Activated T-helper 2 cell treated with anti-CD3 and anti-CD28 coated beads, Interferon-gamma antibody, Interleukin-2, Interleukin-4, amounts not matched to agents 10 μg/mL and 5 μg/mL and 100 μg/mL, durations not matched to agents 14 hours and 24 hours and 36 hours (primary cell): ENCODE measurements around the gene RCVRN. TPM values are rescaled to one million over a fixed set of nuclear protein-coding genes. Genes with fewer than 3 reads are reported as not detected.

Experiments
- DNase-seq: peaks from one replicate; pipeline ENCODE4 v3.0.0; 2021; ENCODE audit warnings: low spot score
- H3K27ac Mint-ChIP-seq: one replicate; pipeline ENCODE4 v1.8.0; 2021; ENCODE audit warnings: mixed read lengths
- H3K27me3 Mint-ChIP-seq: one replicate; pipeline ENCODE4 v1.8.0; 2021; ENCODE audit warnings: low read depth, mixed read lengths
- H3K36me3 Mint-ChIP-seq: one replicate; pipeline ENCODE4 v1.8.0; 2021; ENCODE audit warnings: low read depth, mixed read lengths
- H3K4me1 Mint-ChIP-seq: one replicate; pipeline ENCODE4 v1.8.0; 2021; ENCODE audit warnings: low read depth, mixed read lengths
- H3K4me3 Mint-ChIP-seq: one replicate; pipeline ENCODE4 v1.8.0; 2021; ENCODE audit warnings: low read depth, mild to moderate bottlenecking, moderate library complexity, mixed read lengths
- H3K9me3 Mint-ChIP-seq: one replicate; pipeline ENCODE4 v1.8.0; 2021; ENCODE audit warnings: mixed read lengths
- intact Hi-C: fragments of 100-400 bp; cut with micrococcal nuclease; formaldehyde crosslinking; loops from one replicate; pipeline ENCODE4 v1.15.1; 2023
- total RNA-seq: library from RNA; stranded (reverse); gene quantifications from 2 replicates; pipeline ENCODE4 v1.2.3, GENCODE V29; 2022

RCVRN gene
- total RNA-seq, 1 donor from 2014 or later, result not detected

GRCh38 chr17:9880582-9880999 lies 24.5 kb downstream of the RCVRN start:
- Mint-ChIP-seq H3K36me3 (no peaks in the 10 kb centered on the region), H3K27me3 (no peaks in the 10 kb centered on the region), H3K9me3 (peaks cover 27% of the 10 kb centered on the region), H3K4me1 (no peaks in the 10 kb centered on the region), H3K27ac (no peak overlapping the region), H3K4me3 (no peak overlapping the region)
- intact Hi-C loops, result no loop called here
- no peak for DNase-seq

GRCh38 chr17:9878786-9879525 lies 26.1 kb downstream of the RCVRN start:
- no peak for DNase-seq
- no peak overlapping the region for H3K4me3 Mint-ChIP-seq
- H3K9me3 Mint-ChIP-seq, result peaks cover 21% of the 10 kb centered on the region
- H3K4me1 Mint-ChIP-seq, result no peaks in the 10 kb centered on the region
- H3K27me3 Mint-ChIP-seq, result no peaks in the 10 kb centered on the region
- no peaks in the 10 kb centered on the region for H3K36me3 Mint-ChIP-seq
- H3K27ac Mint-ChIP-seq, result no peak overlapping the region
- intact Hi-C loops, result no loop called here

- H3K9me3 Mint-ChIP-seq, result peaks cover 15% of the 10 kb centered on the region
- no peak for DNase-seq
- H3K27ac Mint-ChIP-seq, result no peak overlapping the region
- H3K36me3 Mint-ChIP-seq, result no peaks in the 10 kb centered on the region
- no peaks in the 10 kb centered on the region for H3K27me3 Mint-ChIP-seq
- H3K4me3 Mint-ChIP-seq, result no peak overlapping the region
- H3K4me1 Mint-ChIP-seq, result no peaks in the 10 kb centered on the region
- intact Hi-C loops, result no loop called here
Measured at GRCh38 chr17:9878356-9878755, 26.7 kb downstream of the RCVRN start.

DNA sequence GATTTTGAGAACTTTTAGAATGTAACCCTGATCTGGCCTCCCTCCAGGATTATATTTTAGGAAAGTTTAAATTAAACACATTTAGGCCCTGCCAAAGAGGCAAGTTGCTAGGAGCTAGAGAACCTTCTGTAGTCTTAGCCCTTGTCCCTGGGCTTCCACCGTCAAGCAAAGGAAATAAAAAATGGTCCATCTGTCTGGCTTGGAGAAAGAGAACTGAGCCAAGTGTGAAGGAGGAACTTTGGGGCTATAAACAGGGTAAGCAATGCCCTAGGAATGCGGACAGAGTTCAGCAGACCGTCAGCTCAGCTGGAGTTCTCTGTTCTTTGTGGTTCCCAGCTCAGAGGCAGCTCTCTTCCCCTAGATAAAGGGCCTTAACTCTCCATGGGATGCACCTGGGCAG lies 29.6 kb downstream of the RCVRN start:
- H3K4me3 Mint-ChIP-seq, result no peak overlapping the region
- no peak overlapping the region for H3K27ac Mint-ChIP-seq
- no peaks in the 10 kb centered on the region for H3K9me3 Mint-ChIP-seq
- H3K4me1 Mint-ChIP-seq, result no peaks in the 10 kb centered on the region
- DNase-seq, result no peak
- intact Hi-C loops, result no loop called here
- H3K27me3 Mint-ChIP-seq, result no peaks in the 10 kb centered on the region
- no peaks in the 10 kb centered on the region for H3K36me3 Mint-ChIP-seq

DNA sequence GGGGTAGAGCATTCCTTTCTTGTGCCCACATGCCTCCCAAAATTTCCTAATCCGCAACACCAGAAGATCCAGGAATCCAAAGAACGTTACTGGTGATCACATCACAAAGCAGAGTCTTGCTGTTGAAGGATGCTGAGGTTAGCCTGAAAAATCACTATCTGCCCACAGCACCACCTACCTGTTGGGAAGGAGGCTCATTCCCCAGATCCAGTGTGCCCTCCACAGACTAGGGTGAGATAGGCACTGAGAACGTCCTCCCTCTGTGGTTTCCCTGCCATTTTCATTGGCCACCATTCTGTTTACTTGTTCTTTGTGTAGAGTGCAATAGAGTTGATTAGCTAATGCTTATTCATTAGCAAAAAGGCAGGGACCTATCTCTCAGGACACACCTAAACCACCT lies 30.3 kb downstream of the RCVRN start:
- no peaks in the 10 kb centered on the region for H3K9me3 Mint-ChIP-seq
- DNase-seq, result no peak
- no peaks in the 10 kb centered on the region for H3K4me1 Mint-ChIP-seq
- no peaks in the 10 kb centered on the region for H3K36me3 Mint-ChIP-seq
- intact Hi-C loops, result no loop called here
- H3K27me3 Mint-ChIP-seq, result no peaks in the 10 kb centered on the region
- H3K4me3 Mint-ChIP-seq, result no peak overlapping the region
- no peak overlapping the region for H3K27ac Mint-ChIP-seq

DNA sequence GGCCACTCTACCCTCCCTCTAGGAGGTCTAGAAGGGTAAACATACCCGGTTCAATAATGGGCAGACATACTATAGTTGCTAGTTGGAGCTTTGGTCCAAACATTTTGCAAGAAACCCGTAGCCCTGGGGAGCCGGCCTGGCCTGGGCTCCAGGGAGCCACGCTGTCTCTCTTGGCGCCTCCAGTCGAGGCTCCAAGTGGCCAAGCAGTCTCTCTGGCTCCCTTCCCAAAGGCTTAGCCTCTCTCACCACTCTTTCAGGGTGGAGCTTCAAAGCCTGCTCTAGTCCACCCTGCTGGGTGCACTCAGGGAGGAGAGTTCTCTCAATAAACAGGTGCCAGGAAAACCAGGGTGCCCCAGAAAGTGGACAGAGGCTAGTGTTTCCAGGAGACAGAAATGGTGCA lies 32.2 kb downstream of the RCVRN start:
- intact Hi-C loops, result no loop called here
- H3K4me1 Mint-ChIP-seq, result no peaks in the 10 kb centered on the region
- H3K9me3 Mint-ChIP-seq, result no peaks in the 10 kb centered on the region
- H3K27me3 Mint-ChIP-seq, result no peaks in the 10 kb centered on the region
- no peak for DNase-seq
- H3K4me3 Mint-ChIP-seq, result no peak overlapping the region
- H3K27ac Mint-ChIP-seq, result no peak overlapping the region
- no peaks in the 10 kb centered on the region for H3K36me3 Mint-ChIP-seq

DNA sequence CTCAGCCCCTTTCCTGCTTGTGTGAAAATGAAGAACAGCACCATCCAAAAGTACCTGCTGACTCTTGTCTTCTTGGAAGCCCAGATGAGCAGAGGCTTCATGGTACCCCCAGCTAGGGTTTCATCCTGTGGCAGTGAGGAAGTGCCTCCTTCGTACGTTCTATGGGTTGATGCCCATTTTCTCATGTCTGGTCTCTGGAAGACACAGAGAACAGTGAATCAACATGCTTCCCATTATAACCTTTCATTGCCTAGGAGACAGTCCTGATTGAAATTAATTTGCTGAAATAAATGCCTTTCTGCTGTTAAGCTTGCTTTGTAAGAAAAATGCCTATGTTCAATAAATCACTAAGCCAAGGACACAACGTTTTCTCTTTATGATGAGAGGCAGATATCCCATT lies 36.5 kb downstream of the RCVRN start:
- H3K4me1 Mint-ChIP-seq, result no peaks in the 10 kb centered on the region
- intact Hi-C loops, result no loop called here
- no peak for DNase-seq
- H3K4me3 Mint-ChIP-seq, result no peak overlapping the region
- H3K36me3 Mint-ChIP-seq, result no peaks in the 10 kb centered on the region
- no peaks in the 10 kb centered on the region for H3K27me3 Mint-ChIP-seq
- peaks cover 7% of the 10 kb centered on the region for H3K9me3 Mint-ChIP-seq
- no peak overlapping the region for H3K27ac Mint-ChIP-seq

DNA sequence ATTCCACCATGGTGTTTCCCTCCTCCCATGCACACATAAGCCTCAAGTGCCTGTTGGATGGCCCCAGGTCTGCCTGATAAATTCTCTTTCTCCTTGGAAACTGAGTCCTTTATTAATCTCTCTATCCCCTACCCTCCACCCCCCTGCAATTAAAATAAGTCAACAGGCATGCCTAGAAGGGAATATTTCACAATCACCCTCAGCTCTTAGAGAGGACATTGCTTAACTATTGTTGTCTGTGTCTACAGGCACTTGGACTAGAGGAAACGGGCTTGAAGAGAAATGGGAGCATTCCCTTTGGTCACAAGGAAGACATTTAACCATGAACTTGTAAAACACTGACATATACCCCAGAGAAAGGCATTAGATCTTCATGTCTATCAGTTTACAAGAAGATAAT lies 39.5 kb downstream of the RCVRN start:
- no peak for DNase-seq
- H3K4me1 Mint-ChIP-seq, result no peaks in the 10 kb centered on the region
- H3K36me3 Mint-ChIP-seq, result no peaks in the 10 kb centered on the region
- H3K27me3 Mint-ChIP-seq, result no peaks in the 10 kb centered on the region
- H3K9me3 Mint-ChIP-seq, result peaks cover 7% of the 10 kb centered on the region
- intact Hi-C loops, result no loop called here
- no peak overlapping the region for H3K4me3 Mint-ChIP-seq
- H3K27ac Mint-ChIP-seq, result no peak overlapping the region

DNA sequence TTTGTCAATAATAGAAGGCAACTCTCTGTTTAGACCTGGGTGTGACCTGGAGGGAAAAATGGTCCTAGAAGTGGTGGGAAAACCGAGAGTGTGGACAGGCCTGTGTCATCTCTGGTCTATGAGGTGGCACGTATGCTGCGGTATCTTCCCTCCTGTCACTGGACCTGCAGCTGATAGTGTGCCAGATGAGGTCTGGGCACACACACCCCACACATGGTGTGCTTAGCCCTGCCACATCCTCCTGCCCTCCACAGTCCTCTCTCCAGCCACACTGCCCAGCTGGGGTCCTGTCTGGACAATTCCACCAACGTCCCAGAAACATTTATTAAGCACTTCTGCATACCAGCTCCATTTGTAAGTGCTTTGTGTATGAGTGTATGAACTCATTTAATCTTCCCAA lies 42.1 kb downstream of the RCVRN start:
- no peak for DNase-seq
- H3K27me3 Mint-ChIP-seq, result no peaks in the 10 kb centered on the region
- peaks cover 11% of the 10 kb centered on the region for H3K9me3 Mint-ChIP-seq
- no peaks in the 10 kb centered on the region for H3K4me1 Mint-ChIP-seq
- intact Hi-C loops, result no loop called here
- no peak overlapping the region for H3K27ac Mint-ChIP-seq
- H3K4me3 Mint-ChIP-seq, result no peak overlapping the region
- no peaks in the 10 kb centered on the region for H3K36me3 Mint-ChIP-seq

DNA sequence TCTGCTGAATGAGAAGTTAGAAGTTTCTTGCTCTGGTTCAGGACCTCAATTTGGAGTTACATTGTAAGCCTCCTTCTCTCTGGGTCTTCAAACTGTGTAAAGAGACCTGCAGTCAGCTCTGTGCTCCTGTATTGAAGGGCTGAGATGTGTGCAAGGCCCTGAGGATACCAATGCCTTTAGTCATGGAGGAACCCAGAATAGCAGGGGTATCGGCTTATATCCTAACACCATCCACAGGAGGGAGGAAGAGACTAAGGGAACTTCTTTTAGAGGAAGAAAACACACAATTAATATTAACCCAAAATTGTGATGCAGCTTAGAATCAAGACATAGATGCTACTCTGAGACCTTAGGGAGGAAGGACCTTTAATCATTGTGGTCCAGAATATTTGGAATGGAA lies 42.9 kb downstream of the RCVRN start:
- Mint-ChIP-seq H3K9me3 (peaks cover 11% of the 10 kb centered on the region), H3K4me1 (no peaks in the 10 kb centered on the region), H3K36me3 (no peaks in the 10 kb centered on the region), H3K27me3 (no peaks in the 10 kb centered on the region), H3K27ac (no peak overlapping the region), H3K4me3 (no peak overlapping the region)
- DNase-seq, result no peak
- intact Hi-C loops, result no loop called here

DNA sequence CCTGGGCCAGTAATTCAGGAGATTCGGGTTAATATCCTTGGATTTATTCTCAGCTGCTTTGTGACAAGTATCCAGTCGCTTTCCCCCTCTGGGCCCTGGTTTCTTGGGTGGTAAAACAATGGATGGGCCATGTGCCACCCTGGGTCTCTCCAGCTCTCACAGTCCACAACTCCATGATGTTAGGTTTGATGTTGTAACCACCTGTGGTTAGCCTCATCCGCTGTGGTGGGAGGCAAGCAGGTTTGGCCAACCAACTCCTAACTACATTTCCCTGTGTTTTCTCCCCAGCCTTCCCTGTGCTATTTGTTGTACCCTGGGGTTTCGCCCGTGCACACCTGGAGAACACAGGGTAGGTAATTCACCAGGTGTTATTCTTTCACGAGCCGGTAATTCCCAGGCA lies 44.2 kb downstream of the RCVRN start:
- H3K36me3 Mint-ChIP-seq, result no peaks in the 10 kb centered on the region
- no peak overlapping the region for H3K4me3 Mint-ChIP-seq
- no peak overlapping the region for H3K27ac Mint-ChIP-seq
- H3K27me3 Mint-ChIP-seq, result no peaks in the 10 kb centered on the region
- intact Hi-C loops, result no loop called here
- no peaks in the 10 kb centered on the region for H3K4me1 Mint-ChIP-seq
- peaks cover 11% of the 10 kb centered on the region for H3K9me3 Mint-ChIP-seq
- DNase-seq, result no peak

DNA sequence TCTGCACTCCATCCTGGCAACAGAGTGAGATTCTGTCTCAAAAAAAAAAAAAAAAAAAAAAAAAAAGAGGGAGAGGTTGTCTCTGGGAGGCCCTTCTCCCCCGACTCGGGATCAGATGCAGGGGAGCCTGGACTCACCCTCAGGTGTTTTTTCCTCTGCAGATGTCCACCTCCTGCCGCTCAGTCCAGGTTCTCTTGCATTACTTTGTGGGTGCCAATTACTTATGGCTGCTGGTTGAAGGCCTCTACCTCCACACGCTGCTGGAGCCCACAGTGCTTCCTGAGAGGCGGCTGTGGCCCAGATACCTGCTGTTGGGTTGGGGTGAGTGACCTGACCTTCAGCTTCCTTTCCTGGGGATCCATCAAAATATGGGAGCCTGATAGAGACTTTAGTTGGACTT lies 45.3 kb downstream of the RCVRN start:
- Mint-ChIP-seq H3K27me3 (no peaks in the 10 kb centered on the region), H3K27ac (no peak overlapping the region)

GRCh38 chr17:9855036-9855435 lies 50.0 kb downstream of the RCVRN start:
- Mint-ChIP-seq H3K27ac (no peak overlapping the region), H3K4me3 (no peak overlapping the region)

More for the DNA sequence above, 45.3 kb downstream of the RCVRN start:
- intact Hi-C loops, result no loop called here
- H3K4me3 Mint-ChIP-seq, result no peak overlapping the region
- no peak for DNase-seq
- H3K9me3 Mint-ChIP-seq, result peaks cover 4% of the 10 kb centered on the region
- H3K4me1 Mint-ChIP-seq, result no peaks in the 10 kb centered on the region
- H3K36me3 Mint-ChIP-seq, result no peaks in the 10 kb centered on the region

GRCh38 chr17:9854255-9854654 lies 50.8 kb downstream of the RCVRN start:
- Mint-ChIP-seq H3K36me3 (no peaks in the 10 kb centered on the region), H3K27ac (no peak overlapping the region), H3K4me1 (no peaks in the 10 kb centered on the region), H3K4me3 (no peak overlapping the region), H3K9me3 (peaks cover 4% of the 10 kb centered on the region), H3K27me3 (no peaks in the 10 kb centered on the region)
- no peak for DNase-seq
- intact Hi-C loops, result no loop called here

More at GRCh38 chr17:9855036-9855435, 50.0 kb downstream of the RCVRN start:
- no peak for DNase-seq
- no peaks in the 10 kb centered on the region for H3K4me1 Mint-ChIP-seq
- H3K9me3 Mint-ChIP-seq, result peaks cover 4% of the 10 kb centered on the region
- H3K27me3 Mint-ChIP-seq, result no peaks in the 10 kb centered on the region
- no peaks in the 10 kb centered on the region for H3K36me3 Mint-ChIP-seq
- intact Hi-C loops, result no loop called here
